GM18505 (cell line): Measurements from ENCODE around the gene TMEM269.

ENCODE experiments used
- ATAC-seq: cut with Tn5 transposase; IDR thresholded peaks from one replicate; pipeline ENCODE4 v1.9.1; 2021; ENCODE audit not compliant: unreplicated experiment
- POLR2A ChIP-seq: IDR thresholded peaks from 4 replicates; pipeline ENCODE4 v1.6.1; 2011; ENCODE audit warnings: borderline replicate concordance; ENCODE audit not compliant: insufficient read depth, insufficient read length; ENCODE audit errors: extremely low read depth

Gene TMEM269

DNA sequence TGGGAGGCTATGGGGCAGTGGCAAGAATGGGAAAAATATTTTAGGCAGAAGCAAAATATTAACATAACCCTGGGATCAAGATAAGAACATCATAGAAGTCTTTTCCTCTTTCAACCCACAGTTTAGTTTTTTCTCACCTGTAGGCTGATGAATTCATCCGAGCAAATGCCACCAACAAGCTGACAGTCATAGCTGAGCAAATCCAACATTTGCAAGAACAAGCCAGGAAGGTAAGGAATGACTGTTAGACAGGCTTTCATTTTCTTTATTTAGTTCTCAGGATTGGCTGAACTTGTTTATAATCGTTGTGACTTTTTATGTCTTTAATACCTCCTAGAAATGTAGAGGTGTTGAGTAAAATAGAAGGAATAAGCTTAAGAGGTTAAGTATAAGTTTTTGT, 11.4 kb upstream of the TMEM269 start:
- no peak for TF ChIP-seq POLR2A
- ATAC-seq, result no peak

DNA sequence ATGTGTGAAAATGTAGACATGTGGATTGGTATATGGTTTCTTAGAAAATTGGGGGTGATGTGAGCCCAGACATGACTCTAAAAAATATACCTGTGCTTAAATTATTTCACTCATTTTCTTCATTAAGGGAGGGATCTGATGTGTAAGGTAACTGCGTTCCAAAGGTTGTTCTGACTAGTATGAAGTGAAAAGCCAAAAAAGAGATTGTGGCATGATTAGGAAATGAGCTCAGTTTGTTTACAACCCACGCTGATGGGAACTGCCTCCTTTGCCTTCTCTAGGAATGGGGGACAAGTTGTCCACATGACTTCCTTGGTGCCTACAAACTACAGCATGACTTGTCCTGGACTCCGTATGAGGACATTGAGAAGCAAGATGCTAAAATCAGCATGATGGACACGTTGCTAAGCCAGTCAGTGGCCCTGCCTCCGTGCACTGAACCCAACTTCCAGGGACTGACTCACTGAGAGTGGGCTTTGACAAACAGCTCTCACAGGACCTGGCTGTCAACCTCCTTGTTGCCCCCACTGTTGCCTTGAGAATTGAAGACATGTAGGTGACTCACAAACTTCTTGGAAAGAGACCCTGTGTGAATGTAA, 9.8 kb upstream of the TMEM269 start:
- no peak for TF ChIP-seq POLR2A
- no peak for ATAC-seq

DNA sequence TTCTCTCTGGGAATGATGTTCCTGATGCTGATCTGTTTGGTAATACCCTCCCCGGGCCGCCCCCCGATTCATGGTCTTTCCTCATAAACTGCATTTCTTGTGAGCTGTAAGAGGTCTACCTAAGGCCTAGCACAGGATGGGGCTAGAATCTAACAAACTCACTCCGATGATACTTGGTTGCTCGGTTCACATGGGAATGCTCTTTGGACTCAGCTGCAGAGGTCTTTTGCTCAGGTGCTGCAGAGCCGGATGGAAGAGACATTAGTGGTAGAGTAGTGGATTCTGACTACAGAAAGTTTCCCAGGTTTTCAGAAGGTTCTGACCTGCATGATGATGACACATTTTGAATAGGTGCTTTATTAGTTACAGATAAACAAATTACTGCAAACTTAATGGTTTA, 8.3 kb upstream of the TMEM269 start:
- no peak for TF ChIP-seq POLR2A

DNA sequence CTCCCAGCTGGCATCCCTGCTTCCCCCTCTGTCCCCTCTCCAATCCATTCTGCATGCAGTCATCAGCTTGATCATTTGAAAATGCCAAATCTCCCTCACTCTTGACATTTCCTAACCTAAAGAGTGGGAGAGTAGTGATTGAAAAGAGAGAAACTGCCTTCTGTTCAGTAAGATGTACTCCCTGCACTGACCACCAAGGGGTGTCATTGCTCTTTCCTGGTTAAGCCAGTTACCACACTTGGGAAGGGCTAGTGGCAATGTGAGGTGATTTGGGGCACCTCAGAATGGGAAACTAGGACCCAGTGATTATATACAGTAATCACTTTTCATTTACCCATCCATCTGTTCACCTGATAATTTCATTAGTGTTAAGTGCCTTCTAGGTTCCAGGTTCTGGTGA, 6.9 kb upstream of the TMEM269 start:
- no peak for ATAC-seq
- TF ChIP-seq POLR2A, result no peak

More for the DNA sequence above, 8.3 kb upstream of the TMEM269 start:
- ATAC-seq, result no peak

DNA sequence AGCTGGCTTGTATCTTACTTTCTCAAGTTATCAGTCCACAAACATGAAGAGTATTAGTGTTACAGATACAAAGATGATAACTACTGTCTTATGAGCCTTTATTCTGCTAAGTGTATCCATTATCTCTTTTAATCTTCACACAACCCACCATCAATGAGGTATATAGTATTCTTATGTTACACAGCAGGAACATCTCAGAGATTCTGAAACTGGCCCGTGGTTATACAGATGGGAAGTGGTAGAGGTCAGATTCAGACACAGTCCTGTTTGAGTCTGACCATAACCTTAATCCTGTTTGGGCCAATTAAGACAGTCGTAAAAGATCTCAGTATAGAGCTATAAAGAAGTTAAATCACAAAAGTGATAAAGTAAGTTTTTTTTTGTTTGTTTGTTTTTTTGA, 5.1 kb upstream of the TMEM269 start:
- no peak for ATAC-seq
- no peak for TF ChIP-seq POLR2A

DNA sequence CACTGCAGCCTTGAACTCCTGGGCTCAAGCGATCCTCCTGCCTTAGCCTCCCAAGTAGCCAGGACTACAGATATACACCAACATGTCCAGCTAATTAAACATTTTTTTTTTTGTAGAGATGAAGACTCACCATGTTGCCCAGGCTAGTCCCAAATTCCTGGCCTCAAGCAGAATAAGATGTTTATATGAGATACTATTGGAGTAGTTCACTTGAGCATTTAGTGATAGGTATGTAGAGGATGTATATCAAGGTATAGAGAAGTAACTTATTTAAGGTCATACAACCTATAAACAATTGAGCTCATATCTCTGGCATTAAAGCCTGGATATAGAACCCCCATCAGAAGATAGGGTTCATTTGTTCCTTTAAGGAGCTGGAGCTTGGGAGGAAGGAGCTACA, 4.6 kb upstream of the TMEM269 start:
- no peak for ATAC-seq
- no peak for TF ChIP-seq POLR2A

DNA sequence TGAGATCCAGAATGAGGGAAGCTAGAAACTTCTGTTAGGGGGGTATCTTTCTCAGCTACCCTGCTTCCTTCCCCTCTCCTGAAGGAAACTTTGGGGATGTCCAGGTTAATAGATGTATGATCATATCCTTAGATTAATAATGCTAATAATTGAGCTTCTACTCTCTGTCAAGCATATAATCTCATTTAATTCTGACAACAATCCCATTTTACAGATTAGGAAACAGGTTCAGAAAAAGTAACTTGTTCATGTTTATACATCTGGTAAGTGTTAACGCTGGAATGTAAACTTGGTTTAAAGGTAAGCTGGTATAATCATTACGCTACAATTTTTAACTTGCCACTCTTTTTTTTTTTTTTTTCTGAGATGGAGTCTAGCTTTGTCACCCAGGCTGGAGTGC, 1.7 kb upstream of the TMEM269 start:
- no peak for ATAC-seq

DNA sequence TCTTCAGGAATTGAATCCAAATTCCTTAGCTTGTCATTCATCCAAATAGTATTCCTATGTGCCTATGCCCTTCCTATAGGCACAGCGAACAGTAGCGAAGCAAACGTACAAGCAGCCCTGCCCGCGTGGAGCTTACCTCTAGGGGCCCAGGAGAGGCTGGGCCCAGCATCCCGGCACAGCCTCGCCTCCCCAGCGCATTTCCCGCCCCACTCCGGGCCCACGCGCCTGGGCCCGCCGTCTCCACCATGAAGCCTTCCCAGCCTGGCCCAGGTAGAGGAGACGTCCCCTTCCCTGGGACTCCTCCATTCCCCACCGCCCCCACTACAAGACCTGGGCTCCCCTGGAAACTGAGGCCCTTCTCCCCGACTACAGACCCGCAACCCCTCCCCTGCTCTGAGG, 245 bp upstream of the TMEM269 start:
- ATAC-seq, result no peak

More for the DNA sequence above, 1.7 kb upstream of the TMEM269 start:
- no peak for TF ChIP-seq POLR2A

DNA sequence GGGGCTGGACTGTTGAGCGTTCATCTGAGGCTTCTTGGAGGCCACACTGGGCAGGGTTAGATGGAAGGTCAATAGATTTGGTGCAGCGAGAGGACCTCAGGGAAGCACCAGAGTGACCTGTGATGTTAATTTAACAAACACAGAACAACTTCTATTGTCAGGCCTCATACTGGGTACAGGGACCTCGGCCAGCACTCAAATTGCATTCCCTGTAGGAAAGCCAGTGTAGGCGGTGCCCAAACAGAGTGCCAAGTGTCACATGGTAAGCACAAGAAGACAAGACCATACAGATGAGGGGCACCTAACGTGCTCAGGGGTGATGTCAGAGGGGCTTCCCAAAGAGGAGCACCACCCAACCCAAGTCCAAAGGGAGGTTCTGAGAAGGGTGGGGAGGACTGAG, 1.3 kb downstream of the TMEM269 start:
- no peak for ATAC-seq
- no peak for TF ChIP-seq POLR2A

More for the DNA sequence above, 245 bp upstream of the TMEM269 start:
- TF ChIP-seq POLR2A, result no peak

DNA sequence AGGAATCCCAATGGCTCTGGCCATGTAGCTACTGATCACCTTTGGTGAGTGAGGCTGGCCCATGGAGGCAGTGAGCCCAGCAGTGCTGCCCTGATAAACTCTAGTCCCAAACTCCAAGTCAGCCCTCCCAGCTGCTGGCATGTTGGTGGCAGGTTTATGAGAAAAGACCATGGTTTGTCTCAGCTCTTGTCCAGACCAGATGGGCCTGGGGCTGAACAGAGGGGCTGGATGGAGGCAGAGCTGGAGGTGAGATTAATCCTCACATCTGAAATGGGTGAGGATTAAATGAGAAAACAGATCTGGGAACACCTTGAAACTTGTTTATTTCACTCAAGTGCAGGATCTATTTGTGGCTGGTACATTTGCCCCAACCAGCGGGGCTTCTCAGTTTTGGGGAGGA, 3.2 kb downstream of the TMEM269 start:
- no peak for TF ChIP-seq POLR2A
- no peak for ATAC-seq

DNA sequence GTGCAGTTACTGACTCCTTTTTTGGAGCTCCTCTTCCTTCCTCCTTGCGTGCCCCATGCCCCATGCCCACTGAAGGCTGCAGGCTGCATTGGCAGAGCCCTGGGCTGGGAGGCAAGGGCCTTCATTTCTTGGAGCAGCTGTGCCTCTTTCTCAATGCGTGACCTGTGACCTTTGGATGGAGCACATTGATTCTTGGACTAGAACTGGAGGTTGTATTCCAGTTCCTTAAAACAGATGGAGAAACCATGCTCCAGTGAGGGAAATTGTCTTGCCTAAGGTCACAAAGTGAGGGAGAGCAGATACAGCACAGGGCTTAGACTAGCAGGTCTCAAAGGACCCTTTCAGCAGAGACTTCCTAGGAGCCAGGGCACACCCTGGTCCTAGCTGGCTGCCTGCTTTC, 9.0 kb downstream of the TMEM269 start:
- TF ChIP-seq POLR2A, result no peak
- no peak for ATAC-seq

DNA sequence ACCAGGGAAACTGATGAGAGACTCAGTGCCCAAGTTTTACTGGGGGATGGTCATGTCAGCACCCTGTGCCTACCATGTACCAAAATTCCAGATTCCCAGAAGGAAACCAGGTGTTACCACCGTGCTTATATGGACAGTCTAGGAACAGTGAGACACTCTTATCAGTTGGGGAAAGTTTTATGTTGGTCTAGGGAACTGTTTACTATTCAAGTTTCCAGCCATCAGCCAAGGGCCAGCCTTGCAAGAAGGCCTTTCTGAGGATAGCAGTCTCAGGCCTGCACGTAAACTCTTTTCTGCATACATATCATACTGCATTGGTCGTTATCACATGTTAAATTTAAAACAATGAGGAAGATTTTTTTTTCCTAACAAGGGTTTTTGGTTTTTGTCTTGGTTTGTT, 12.6 kb downstream of the TMEM269 start:
- no peak for ATAC-seq
- no peak for TF ChIP-seq POLR2A

DNA sequence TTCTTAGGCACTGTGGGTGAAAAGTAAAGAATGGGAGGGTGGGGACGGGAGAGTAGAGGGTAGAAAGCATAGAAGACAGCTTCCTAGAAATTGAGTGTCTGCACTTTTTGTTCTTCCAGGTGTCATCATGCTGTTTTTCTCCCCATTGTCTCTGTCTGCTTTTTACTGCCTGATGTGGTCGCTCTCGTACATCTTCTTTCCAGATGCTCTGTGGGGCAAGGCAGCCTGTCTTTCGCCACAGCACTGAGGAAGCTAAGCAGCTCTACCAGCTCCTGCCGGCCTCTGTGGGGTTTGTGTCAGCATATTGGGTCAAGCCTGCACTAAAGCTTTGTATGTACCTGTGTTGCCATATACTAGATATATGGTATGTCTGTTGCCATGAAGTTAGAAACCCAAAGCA, 13.2 kb downstream of the TMEM269 start:
- no peak for ATAC-seq
- no peak for TF ChIP-seq POLR2A

DNA sequence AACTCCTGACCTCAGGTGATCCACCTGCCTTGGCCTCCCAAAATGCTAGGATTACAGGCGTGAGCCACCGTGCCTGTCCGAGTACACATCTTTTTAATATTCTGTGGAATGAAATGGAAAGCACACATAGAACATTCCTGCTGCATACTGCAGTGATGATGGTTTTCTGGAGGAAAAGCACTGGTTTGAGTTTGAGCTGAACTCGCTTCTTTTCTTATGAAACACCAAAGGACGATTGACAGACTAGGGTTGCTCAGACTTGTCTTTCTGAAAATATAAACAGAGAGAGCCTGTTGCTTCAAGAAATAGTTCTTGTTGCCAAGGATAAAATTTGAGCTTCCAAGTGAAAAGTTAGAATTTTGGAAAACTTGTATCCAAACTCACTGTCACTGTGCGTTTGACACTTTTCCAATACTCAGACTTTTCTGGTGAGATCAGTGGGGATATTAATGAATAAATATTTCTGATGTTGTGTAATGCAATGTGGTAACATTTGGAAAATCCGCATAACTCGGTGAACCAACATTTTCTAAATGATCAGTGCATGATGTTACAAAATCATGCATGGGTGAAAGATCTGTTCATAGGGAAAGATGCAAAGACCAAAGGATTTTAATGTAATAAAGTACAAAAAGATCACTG, 17.2 kb downstream of the TMEM269 start:
- ATAC-seq, result no peak
- no peak for TF ChIP-seq POLR2A

DNA sequence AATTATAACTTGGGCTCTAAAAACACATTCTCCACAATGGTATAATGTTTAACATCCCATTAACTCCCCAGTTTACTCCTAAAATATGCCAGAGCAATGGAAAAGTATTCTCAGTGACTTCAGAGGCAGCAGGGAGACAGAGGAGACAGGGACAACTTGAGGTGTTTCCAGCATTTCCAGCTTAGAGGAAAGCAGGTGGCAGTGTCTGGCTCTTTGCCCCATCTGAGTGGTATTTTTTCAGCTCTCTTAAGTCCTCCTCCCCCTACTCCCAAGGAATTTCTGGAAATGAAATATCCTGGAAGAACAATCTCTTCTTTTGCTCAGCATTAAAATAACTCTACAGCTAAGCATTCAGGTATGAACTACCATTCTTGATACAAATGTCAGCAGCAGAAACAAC, 21.4 kb downstream of the TMEM269 start:
- TF ChIP-seq POLR2A, result no peak
- no peak for ATAC-seq

DNA sequence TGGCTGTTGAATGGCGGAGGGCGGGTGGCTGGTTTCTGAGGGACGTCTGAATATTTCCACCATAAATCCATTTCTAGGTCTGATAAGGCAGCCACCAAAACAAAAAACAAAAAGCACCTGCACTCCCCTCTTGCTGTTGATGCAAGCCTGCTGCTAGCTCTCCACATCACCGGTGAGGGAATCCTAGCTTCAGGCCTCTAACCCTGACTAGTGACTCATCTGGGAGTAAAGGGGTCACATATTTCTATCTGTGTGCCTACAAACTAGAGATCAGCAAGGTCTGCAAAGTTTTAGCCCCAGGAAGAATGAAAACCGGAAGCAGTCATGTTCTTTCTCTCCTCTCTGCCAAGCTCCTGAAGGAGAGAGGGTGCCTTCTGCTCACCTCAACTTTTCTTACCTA, 21.8 kb downstream of the TMEM269 start:
- ATAC-seq, result no peak
- TF ChIP-seq POLR2A, result no peak
